Bone marrow (tissue), 2 donors: ENCODE results near the gene MISFA.
"Not testable (repeated sequence)": the region's sequence is repeated elsewhere in the genome, so short reads cannot be mapped to it uniquely, and the experiment has no call there.

Experiments
- DNase-seq, 2 donors: peaks; one replicate each; lab custom pipeline; 2025; lab: John Stamatoyannopoulos, UW

Gene MISFA

GRCh38 chr11:18617688-18618341 is 18.2 kb downstream of the MISFA start:
- peak in 1 of 2 donors; percentile 37 for DNase-seq

- no peak for DNase-seq
Measured at GRCh38 chr11:18618342-18619025, 18.9 kb downstream of the MISFA start.

- DNase-seq: no peak
Measured at GRCh38 chr11:18623707-18624106, 24.1 kb downstream of the MISFA start.

- no peak for DNase-seq
Measured at GRCh38 chr11:18624161-18624560, 24.6 kb downstream of the MISFA start.

GRCh38 chr11:18632841-18633240 is 33.3 kb downstream of the MISFA start:
- DNase-seq: no peak

GRCh38 chr11:18633256-18634139 is 33.9 kb downstream of the MISFA start:
- DNase-seq: no peak

- DNase-seq: peak; percentile 93 to 97
Measured at GRCh38 chr11:18634140-18635032, 34.8 kb downstream of the MISFA start, which contains the start of gene SPTY2D1. TSS of gene SPTY2D1 (minus strand) at chr11:18634342. CDS start at chr11:18634257, 85 bp downstream.

- DNase-seq: no peak
Measured at GRCh38 chr11:18641677-18642076, 42.1 kb downstream of the MISFA start.

- not testable (repeated sequence) for DNase-seq
Measured at GRCh38 chr11:18643034-18643433, 43.4 kb downstream of the MISFA start.

GRCh38 chr11:18650353-18650752 is 50.8 kb downstream of the MISFA start:
- no peak for DNase-seq

- DNase-seq: peak in 1 of 2 donors; percentile 31
Measured at GRCh38 chr11:18650859-18651557, 51.4 kb downstream of the MISFA start.
